22Rv1 (cell line): ENCODE results near the gene SH3RF3.

Source experiments
- H3K27ac ChIP-seq: fragments of 450-650 bp; 2 replicates; pipeline ENCODE4 v1.5.1; 2017
- CTCF ChIP-seq: fragments of 450-650 bp; IDR thresholded peaks from 2 replicates; pipeline ENCODE4 v1.5.1; 2017; ENCODE audit warnings: mild to moderate bottlenecking
- ZFX ChIP-seq: fragments of 450-650 bp; IDR thresholded peaks from 2 replicates; pipeline ENCODE4 v1.6.1; 2017; ENCODE audit warnings: antibody characterized with exemption, borderline replicate concordance

Gene SH3RF3

DNA sequence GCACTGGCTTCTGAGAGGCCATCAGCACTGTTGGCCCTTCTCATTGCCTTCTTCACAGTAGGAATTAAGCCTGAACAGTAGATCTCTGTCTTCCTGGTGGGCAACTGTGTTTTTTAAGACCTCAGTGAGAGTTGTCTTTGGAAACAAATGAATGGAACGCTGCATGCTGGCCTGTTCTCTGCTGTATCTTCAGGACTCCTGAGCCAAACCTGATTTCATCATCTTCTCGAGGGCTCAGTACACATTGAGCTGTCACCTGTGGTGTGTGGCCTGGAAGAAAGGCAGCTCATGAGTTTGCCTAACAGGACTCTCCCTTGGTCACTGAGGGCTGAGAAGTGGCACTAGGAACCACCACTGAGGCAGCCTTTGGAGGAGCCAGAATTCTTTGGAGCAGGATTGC, 39.7 kb downstream of the SH3RF3 start:
- no peak overlapping the region for H3K27ac ChIP-seq
- TF ChIP-seq ZFX (no peak), CTCF (no peak)

- no peak overlapping the region for H3K27ac ChIP-seq
- TF ChIP-seq ZFX (no peak), CTCF (no peak)
Measured at GRCh38 chr2:109170645-109171044, 41.6 kb downstream of the SH3RF3 start.

DNA sequence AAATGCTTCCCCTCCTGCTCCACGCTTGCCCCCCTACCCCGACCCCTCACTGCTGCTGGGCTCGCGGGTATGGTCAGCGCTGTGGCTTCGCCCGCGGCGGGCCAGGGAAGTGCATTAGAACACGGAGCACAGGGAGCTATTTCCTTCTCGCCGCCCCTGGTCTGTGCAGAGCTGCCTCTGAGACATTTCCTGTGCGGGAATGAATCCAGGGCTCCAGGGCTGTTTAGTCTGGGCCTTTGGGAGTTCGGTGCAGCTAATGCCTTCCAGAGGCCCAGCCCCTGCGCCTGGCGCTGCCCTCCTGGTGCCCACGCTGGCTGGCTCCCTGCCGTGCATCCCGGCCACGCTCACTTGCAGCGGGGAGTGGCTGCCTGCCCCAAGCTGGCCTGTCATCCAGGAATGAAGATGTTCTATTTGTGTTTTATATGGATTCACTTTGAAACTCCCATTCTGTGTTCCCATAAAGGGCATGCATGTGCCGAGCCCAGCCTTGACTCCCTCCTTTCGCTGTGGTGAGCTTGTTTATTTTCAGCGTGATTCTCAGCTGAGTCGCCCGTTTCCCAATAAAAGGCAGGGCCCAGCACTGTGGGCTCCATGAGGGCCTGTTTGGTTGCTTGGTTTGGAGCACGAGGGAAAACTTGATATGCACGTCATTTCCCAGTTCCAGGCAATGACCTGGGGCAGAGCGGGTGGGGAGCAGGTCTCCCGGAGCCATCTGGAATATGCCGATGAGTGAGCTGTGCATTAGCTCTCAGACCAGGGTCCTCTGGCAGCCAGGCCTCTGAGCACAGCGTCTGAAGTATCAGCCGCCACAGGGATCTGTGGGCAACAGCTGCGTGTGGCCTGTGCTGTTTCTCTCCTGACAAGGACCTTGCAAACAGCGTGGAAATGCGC, 42.7 kb downstream of the SH3RF3 start:
- H3K27ac ChIP-seq: no peak overlapping the region

DNA sequence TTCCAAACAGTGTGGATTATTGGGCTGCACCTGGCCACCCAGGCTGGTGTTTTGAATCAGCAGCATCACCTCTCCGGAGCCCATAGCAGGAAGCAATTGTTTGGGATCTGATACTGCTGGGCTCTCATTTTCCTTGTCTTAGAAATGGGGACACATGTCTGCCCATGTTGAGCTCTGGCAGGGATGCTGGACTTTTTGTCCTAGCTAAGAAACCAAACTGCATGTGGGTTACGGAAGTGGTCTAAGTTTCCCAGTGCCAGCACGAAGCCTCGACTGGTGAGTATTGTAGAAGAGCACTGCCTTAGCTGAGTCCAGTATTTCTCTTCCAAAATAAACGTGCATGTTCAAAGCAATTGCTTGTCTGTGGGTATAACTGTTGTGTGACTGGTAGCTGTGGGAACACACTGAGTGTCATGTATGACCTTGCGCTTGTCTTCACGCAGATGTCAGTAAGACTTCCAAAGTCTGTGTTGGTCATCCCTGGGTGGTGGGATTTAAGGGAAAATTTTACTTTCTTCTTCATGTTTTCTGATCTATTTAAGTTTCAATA, 43.6 kb downstream of the SH3RF3 start:
- TF ChIP-seq ZFX (no peak), CTCF (no peak)
- no peak overlapping the region for H3K27ac ChIP-seq

More for the DNA sequence above, 42.7 kb downstream of the SH3RF3 start:
- TF ChIP-seq ZFX (no peak), CTCF (no peak)

- H3K27ac ChIP-seq: no peak overlapping the region
Measured at GRCh38 chr2:109173311-109174171, 44.5 kb downstream of the SH3RF3 start.

DNA sequence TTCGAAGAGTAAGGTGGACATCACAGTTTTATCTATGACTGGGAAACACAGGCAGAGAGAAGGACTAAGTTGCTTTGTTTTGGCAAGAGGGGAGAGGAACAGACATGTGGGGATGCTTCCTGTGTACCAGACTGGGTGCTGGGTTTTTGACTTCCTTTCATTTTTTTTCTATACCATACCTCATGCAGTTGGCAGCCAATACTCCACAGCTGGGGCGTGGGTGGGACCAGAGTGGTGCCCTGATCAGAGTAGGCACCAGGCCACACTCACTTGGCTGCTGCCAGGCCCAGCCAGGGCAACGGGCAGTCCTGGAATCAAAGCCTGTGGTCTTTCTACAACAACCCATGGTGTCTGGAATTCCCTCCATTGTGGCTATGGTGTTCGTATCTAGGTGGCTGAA, 45.2 kb downstream of the SH3RF3 start:
- no peak for TF ChIP-seq CTCF
- no peak for TF ChIP-seq ZFX
- no peak overlapping the region for H3K27ac ChIP-seq

More at GRCh38 chr2:109173311-109174171, 44.5 kb downstream of the SH3RF3 start:
- TF ChIP-seq ZFX: no peak
- TF ChIP-seq CTCF: no peak
